Transverse colon (tissue), 3 donors: Measurements from ENCODE around the gene GRM7.

Experiments used
- CTCF ChIP-seq, 5 experiments: fragments of 200-600 bp in 3 of 5; fragments of 450-650 bp in 2 of 5; sonication (generic) in 3 of 5; IDR thresholded peaks; 1 replicate in 2 of 5; 2 replicates in 3 of 5; pipeline ENCODE4 v1.5.1; 2016 to 2017; ENCODE audit warnings: antibody characterized with exemption in 5 of 5, inconsistent platforms in 3 of 5, mild to moderate bottlenecking in 2 of 5, moderate library complexity in 1 of 5
- EP300 ChIP-seq: sonication (generic); formaldehyde crosslinking; IDR thresholded peaks from one replicate; pipeline ENCODE4 v1.6.1; 2017; ENCODE audit warnings: antibody characterized with exemption, low read depth
- POLR2A ChIP-seq: fragments of 450-650 bp; IDR thresholded peaks from one replicate; pipeline ENCODE4 v1.6.1; 2016; ENCODE audit warnings: antibody characterized with exemption, mild to moderate bottlenecking, moderate library complexity

DNA sequence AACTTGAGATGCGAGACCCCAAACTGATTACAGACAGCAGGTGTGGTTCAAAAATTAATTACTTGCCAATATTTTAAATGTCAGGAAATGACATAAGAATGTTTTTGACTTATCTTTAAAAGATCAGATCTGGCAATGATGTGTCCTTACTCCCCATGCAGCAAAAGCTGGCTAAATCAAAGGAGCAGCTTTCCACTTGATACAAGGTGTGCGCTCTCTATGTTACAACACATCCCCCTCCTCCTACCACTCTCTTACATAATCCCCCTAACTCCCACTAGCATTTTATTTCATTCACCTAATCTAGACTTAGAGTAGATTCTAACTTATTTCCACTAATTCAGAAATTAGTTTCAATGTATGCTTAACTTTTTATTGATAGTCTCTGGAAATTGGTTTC is 609.0 kb downstream of the GRM7 start:
- TF ChIP-seq CTCF (IDR thresholded peaks at IDR 0.05) (no peak), POLR2A (no peak), EP300 (no peak)
